HG02970 (cell line): Measurements from ENCODE around the gene GOLGA6L7.
"Not testable (repeated sequence)": the region's sequence is repeated elsewhere in the genome, so short reads cannot be mapped to it uniquely, and the experiment has no call there.

Experiments
- ATAC-seq: cut with Tn5 transposase; IDR thresholded peaks from one replicate; pipeline ENCODE4 v1.9.1; 2021; ENCODE audit warnings: mild to moderate bottlenecking, moderate library complexity, moderate number of reproducible peaks; ENCODE audit not compliant: unreplicated experiment, low FRiP score

The GOLGA6L7 gene

GRCh38 chr15:28847959-28848358 lies 485 bp downstream of the GOLGA6L7 start:
- ATAC-seq = not testable (repeated sequence)

GRCh38 chr15:28847247-28847646 lies 1.2 kb downstream of the GOLGA6L7 start:
- ATAC-seq = peak; percentile 89

- not testable (repeated sequence) for ATAC-seq
These were observed 4.3 kb downstream of the GOLGA6L7 start for GRCh38 chr15:28844147-28844546.

- ATAC-seq = not testable (repeated sequence)
These were observed 4.9 kb downstream of the GOLGA6L7 start for GRCh38 chr15:28843520-28843919.

GRCh38 chr15:28842210-28842609 lies 6.2 kb downstream of the GOLGA6L7 start:
- not testable (repeated sequence) for ATAC-seq

GRCh38 chr15:28840285-28840684 lies 8.2 kb downstream of the GOLGA6L7 start:
- ATAC-seq = not testable (repeated sequence)

GRCh38 chr15:28834957-28835585 lies 13.4 kb downstream of the GOLGA6L7 start:
- not testable (repeated sequence) for ATAC-seq

GRCh38 chr15:28831897-28832587 lies 16.4 kb downstream of the GOLGA6L7 start:
- ATAC-seq = not testable (repeated sequence)

GRCh38 chr15:28821420-28821819 lies 27.0 kb downstream of the GOLGA6L7 start:
- not testable (repeated sequence) for ATAC-seq

- ATAC-seq = not testable (repeated sequence)
These were observed 28.5 kb downstream of the GOLGA6L7 start for GRCh38 chr15:28819930-28820295.

GRCh38 chr15:28819019-28819929 lies 29.2 kb downstream of the GOLGA6L7 start:
- ATAC-seq = not testable (repeated sequence)

GRCh38 chr15:28818168-28818567 lies 30.3 kb downstream of the GOLGA6L7 start:
- not testable (repeated sequence) for ATAC-seq

GRCh38 chr15:28814059-28814458 lies 34.4 kb downstream of the GOLGA6L7 start:
- ATAC-seq = not testable (repeated sequence)

GRCh38 chr15:28813392-28813791 lies 35.1 kb downstream of the GOLGA6L7 start:
- ATAC-seq = not testable (repeated sequence)

GRCh38 chr15:28811852-28812550 lies 36.4 kb downstream of the GOLGA6L7 start:
- not testable (repeated sequence) for ATAC-seq

GRCh38 chr15:28810444-28810843 lies 38.0 kb downstream of the GOLGA6L7 start:
- ATAC-seq = not testable (repeated sequence)

GRCh38 chr15:28808136-28808535 lies 40.3 kb downstream of the GOLGA6L7 start:
- ATAC-seq = not testable (repeated sequence)

- ATAC-seq = not testable (repeated sequence)
These were observed 48.1 kb downstream of the GOLGA6L7 start for GRCh38 chr15:28800366-28800765.

GRCh38 chr15:28798234-28798633 lies 50.2 kb downstream of the GOLGA6L7 start:
- not testable (repeated sequence) for ATAC-seq

- ATAC-seq = not testable (repeated sequence)
These were observed 54.2 kb downstream of the GOLGA6L7 start for GRCh38 chr15:28794231-28794630.
